GM23248 (cell line): Measurements from ENCODE around the gene NUBP2.

ENCODE experiments used
- EZH2 ChIP-seq: fragments of 200-600 bp; sonication (generic); IDR thresholded peaks from 2 replicates; pipeline ENCODE4 v1.6.1; 2018; ENCODE audit warnings: antibody characterized with exemption, mild to moderate bottlenecking; ENCODE audit not compliant: insufficient read depth, poor library complexity, severe bottlenecking
- EZH2phosphoT487 ChIP-seq: fragments of 200-600 bp; sonication (generic); IDR thresholded peaks from 2 replicates; pipeline ENCODE4 v1.6.1; 2018; ENCODE audit warnings: antibody characterized with exemption, moderate library complexity, mild to moderate bottlenecking, low read depth; ENCODE audit not compliant: insufficient read depth

DNA sequence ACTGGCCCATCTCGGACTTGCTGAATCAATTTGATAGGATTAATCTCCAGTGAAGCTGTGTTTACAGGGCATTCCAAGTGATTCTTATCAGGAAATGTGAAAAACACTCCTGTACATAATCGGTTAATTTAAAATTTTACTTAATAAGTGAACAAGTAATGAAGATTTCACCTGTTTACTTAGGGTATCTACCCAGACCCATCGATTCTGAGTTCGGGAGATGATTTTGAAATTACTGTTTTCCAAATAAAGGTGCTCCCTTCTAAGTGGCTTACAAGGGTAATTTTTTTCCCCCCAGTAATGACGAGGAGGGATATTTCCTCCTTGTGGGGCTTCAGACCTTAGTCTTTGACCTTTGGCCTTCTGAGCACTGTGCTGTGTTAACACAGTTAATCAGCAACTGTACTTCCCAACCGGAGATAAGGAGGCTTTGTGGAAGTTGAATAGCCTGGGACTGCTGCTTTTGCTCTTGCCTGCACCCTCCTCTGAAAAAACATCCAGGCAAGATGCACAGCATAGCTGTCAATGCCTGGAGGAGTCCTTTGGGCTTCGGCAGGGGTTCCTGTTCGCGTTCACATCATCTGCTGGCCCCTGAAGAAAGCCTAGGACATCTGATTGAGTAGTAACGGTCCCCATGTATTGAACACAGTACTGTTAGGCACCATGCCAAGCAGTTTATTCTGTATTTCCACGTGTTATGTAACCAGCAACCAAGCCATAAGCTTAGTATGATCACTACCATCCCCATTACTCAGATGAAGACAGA, 46.1 kb downstream of the NUBP2 start:
- TF ChIP-seq EZH2 (no peak), EZH2phosphoT487 (no peak)
